ENCODE results near the gene TEDC1.

The TEDC1 gene

DNA sequence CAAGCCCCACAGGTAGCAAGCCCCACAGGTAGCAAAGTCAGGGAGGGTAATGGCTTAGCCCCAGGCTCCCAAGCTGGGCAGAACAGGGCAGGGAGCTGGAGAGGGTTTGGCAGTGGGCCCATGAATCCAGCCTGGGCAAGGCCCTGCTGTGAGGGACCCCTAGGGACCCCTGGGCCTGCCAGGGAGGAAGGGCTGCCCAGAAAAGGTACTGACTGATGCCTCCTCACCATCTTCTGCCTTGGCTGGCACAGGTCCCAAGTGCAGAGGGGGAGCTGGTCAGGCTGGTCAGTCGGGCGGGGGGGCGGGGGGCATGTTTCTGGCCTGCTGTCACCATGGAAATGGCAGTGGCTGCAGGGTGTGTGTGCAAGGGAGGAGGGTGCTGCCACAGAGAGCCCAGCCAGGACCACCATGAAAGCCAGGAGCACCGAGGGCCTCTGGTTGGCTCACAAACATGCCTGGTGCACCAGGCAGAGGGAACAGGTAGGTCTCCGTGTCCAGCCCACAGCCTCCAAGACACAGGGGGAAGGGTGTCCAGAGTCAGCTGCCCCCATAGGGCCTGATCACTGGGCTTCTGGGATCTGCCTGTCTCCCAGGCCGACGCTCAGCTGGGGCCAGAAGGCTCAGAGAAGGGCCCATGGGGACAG, 17.9 kb upstream of the TEDC1 start:
- no peak for DNase-seq (ENCODE audit: low read depth, low spot score)

DNA sequence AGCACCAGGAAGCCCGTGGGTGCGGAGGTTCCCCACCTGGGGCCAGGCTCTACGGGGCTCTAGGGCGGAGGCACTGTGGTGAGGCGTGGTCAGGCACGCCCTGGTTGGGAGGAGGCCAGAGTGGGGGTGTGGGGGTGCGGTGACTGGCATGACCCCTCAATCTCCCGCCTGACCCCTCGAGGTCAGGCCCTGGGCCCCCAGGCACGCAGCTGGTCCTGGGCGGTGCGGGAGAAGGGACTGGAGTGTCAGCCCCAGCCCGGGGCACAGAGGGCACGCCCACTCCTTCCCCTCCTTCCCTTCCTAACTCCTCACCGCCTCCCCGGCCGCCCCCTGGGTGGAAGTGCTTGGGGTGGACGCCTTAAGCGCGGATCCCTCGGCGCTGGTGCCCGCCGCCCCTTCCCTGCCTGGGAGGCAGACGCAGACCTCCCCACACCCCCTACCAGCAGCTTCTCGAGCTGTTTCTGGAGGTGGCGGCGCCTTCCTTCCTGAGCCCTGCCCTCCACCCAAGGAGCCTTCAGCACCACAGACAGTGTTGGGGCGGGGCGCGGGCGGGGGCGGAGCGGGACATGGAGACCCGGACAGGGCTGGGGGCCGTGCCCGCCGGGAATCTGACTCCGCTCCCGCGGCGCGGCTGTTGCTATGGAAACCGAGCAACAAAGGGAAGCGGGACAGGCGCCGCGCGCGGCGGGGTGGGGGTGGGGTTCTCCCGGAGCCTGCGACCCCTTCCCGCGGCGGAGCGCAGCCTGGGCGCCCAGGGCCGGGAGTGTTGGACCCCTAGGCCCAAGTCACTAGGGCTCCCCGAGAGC, 17.2 kb upstream of the TEDC1 start:
- no peak for DNase-seq (ENCODE audit: low read depth, low spot score)

DNA sequence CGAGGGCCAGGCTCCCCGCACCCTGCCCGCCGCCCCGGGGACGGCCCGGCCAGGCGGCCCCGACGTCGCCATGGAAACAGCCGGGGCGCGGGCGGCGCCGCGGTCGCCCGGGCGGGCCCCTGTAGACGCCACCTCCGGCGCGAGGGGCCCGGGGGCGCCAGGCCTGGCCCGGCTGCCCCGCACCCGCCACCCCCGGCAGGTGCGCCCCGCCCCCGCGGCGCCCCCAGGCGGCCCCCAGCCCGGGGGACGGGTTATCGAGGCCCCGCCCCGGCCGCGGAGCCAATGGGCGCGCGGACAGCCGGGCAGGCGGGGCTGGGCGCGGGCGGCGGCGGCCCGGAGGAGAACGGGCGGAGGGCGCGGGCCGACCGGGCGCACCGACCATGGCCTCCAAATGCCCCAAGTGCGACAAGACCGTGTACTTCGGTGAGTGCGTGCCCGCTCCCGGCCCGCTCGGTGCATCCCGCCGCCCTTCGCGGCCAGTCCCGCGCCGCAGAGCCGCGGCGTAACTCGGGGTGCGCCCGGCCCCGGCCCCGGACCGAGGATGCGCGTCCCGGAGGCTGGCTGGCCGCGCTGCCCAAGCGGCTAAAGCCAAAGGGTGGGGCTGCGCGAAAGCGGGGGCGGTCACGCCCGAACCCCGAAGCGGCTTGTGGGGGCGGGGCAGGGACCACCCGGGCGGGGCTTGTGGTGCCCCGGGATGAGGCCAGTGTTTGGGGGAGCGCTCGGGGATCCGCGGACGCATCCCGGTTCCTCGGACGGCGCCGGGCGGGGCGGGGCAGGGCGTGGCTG, 16.4 kb upstream of the TEDC1 start, which contains the start of gene CRIP2:
TSS of gene CRIP2 (plus strand) at position 339 of the 786 bp plus-strand sequence. CDS start at position 381, 42 bp downstream.
- no peak for DNase-seq (ENCODE audit: low read depth, low spot score)

DNA sequence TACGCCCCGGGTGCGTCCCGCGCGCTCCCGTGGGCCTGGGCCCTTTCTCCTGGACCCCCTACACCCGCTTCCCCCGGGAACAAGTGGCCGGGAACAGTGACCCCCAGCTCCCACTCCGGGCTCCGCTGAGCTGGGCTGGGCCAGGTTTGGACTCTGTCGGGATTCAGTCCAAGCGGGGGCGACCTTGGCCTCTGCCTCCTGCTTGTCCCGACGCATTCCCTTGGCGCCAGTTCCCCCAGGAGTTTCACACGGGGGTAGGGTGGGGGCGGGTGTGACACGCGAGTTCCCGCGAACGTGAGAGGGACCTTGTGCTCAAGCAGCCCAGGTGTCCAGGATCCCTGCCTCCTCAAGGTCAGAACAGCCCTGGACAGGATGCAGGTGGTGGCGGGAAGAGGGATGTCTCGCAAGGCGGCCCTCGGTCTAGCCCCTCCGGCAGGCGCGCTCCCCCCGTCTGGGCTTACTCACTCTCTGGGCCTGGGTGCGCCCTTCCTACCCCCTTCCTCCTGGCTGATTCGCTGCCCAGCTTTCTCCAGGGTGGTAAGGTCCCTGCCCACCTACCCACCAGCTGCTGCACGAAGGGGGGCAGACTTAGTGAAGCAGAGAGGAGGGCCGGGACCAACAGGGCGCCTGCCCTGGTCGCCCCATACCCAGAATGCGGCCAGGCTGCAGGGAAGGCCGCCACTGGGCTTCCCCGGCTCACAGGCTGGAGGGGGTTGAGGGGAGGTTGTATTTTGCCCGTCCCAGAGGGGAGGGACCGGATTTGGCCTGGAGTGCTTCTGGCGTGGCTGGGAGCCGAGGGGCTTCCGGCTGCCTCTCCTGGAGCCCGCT, 15.6 kb upstream of the TEDC1 start:
- no peak for DNase-seq (ENCODE audit: low read depth, low spot score)

DNA sequence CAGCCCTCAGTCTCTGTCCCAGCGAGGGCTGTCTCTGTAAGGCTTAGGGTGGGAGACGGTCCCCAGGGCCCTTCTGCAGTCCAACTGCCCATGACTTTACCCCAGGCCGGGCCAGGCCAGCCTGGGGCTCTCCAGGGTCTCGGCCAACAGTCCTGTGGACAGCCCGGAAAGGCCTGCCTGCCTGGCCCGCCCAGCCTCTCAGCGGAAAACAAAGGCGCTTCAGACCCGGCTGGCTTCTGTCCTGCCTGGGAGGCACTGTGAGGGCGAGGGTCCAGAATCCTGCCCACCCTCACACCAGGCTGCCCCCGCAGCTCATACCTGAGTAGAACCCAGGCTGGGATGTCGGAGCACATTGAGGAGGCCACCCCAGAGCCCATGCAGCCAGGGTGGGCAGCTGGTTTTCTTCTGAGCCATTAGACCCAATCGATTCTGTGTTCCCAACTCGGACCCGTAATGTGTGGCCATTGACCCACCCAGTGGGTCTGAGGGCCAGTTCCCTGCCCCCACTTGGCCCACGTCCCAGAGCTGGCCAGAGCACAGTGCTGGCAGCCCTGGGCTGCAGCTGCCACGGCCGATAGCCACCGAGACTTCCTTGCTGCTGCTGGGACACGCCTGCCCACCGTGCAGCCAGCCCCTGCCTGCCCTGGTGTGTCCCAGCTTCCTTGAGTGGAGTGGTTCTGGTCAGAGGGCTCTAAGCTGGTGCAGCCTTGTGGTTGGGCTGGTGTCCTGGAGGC, 14.8 kb upstream of the TEDC1 start:
- DNase-seq (ENCODE audit: low read depth, low spot score): no peak

DNA sequence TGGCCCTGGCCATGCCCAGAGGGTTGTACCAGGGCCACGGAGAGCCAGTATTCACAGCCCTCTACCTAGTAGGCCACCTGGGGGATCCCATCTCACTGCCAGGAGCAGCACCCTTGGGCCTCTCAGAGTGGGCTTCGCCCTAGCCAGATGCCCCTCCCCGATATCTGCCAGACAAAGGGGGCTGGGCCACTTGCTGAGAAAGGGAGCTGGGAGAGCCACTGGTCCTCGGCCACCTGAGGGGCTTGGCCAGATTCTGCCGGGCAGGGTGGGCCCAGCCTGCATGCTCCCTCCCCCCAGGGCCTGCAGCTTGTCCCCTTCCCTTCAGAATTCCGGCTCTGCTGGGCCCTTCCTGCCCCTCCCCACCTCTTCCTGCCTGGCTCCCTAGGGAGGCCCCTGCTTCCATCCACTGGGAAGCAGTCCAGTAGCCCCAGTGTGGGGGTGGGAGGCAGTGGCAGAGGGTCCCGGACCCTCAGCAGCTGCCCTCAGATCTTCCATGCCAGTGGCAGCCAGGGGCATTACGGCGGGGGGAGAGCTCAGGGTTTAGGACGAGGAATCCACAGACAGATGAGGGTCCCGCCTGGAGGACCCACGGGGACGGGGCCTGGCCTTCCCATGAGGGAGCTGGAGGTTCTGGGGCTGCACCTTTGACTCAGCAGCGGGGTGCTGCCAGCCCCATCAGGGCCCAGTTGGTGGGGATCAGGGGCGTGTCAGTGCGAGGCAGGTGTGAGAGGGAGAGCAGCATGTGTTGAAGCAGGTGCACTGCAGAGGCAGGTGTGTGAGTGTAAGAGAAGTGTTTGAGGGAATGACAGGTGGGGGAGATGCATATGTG, 14.0 kb upstream of the TEDC1 start:
- DNase-seq (ENCODE audit: low read depth, low spot score): no peak

DNA sequence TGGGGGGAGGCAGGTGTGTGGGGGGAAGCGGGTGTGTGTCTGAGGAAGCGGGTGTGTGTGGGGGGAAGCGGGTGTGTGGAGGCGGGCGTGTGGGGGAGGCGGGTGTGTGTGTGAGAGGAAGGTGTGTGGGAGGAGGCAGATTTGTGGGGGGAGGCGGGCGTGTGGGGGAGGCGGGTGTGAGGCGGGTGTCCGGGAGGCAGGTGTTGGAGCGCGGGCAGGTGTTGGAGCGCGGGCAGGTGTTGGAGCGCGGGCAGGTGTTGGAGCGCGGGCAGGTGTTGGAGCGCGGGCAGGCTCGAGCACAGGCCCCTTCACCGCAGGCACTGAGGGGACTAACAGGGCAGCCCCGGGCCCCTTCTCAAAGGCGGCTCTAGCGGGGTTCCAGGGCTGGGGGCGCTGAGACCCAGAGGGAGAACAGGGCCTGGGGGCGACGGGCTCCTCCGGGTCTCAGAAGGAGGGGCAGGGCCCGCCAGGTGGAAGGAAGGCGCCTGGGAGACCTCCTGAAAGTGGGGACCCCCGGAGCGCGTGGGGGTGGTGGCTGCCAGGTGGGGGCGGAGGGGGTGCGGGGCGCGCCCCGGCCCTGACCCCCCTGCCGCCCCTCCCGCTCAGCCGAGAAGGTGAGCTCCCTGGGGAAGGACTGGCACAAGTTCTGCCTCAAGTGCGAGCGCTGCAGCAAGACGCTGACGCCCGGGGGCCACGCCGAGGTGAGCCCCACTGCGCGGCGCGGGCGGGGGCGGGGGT, 13.2 kb upstream of the TEDC1 start:
- DNase-seq (ENCODE audit: low read depth, low spot score): no peak

DNA sequence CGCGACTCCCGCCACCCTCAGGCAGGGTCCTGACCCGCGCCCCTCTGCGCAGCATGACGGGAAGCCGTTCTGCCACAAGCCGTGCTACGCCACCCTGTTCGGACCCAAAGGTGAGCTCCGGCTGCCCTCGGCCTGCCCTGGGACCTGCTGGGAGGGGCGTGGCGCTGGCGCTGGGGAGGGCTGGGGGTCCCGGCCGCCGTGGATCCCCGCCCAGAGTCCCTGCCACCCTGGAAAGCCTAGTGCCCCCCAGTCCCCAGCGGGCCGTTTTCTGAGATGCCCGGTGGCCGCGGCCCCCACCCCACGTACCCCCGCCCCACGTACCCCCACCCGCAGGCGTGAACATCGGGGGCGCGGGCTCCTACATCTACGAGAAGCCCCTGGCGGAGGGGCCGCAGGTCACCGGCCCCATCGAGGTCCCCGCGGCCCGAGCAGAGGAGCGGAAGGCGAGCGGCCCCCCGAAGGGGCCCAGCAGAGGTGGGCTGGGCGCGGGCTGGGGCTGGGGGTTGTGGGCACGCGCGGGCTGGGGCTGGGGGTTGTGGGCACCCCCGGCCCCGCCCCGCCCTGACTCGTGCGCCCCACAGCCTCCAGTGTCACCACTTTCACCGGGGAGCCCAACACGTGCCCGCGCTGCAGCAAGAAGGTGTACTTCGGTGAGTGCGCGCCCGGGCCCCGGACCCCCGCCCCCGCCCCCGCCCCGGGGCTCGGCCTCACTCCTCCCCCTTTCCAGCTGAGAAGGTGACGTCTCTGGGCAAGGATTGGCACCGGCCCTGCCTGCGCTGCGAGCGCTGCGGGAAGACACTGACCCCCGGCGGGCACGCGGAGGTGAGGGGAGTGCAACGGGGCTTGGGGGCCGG, 12.4 kb upstream of the TEDC1 start:
- DNase-seq (ENCODE audit: low read depth, low spot score): no peak

DNA sequence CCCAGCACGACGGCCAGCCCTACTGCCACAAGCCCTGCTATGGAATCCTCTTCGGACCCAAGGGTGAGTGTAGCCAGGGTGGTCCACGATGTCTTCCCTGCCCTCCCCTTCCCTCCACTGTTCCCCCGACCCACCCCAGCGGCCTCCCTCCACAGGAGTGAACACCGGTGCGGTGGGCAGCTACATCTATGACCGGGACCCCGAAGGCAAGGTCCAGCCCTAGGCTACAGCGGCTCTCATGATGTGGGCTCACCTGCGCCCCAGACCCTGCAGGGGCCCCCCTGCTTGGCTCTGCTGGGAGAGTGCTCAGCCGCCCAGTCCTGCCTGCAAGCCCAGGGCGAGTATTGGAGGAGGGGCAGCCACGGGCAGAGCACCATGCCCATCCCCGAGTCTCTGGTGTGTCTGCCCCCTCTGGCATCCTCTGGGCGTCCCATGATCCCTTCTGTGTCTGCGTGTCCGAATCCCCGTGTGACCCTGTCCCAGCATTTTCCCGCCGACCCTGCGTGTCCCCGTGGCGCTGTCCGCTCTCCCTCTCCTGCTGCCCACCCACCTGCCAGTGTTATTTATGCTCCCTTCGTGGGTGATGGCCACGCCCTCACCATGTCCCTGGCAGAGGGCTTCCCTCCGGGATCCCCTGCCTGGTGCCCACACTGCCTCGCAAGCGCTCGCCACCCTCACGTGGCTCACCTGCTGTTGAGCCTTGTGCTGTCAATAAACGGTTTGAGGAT, 11.5 kb upstream of the TEDC1 start:
- no peak for DNase-seq (ENCODE audit: low read depth, low spot score)

DNA sequence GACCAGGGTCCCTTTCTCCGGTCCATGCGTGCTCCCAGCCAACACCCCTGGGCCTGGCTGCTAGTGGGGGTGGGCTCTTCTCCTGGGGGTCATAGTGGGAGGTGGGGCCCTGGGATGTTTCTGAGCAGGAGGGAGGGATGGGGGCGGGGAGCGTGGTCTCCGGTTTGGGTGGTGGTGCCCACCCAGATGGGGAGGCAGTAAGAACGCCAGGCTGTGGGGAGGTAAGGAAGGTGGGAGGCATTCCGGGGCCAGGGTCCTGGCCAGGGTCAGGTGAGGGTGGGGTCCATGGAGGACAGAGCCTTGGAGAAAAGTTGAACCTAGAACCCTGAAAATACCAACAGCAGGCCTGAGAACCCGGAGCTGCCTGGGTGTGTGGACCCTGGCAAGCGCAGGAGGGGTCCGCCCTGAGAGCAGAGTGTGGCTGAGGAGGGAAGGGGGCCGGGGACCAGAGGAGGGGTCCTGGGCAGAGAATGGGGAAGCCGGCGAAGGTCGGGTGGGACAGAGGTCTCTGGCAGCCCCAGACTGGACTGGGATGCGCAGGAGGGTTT, 10.8 kb upstream of the TEDC1 start:
- no peak for DNase-seq (ENCODE audit: low read depth, low spot score)

DNA sequence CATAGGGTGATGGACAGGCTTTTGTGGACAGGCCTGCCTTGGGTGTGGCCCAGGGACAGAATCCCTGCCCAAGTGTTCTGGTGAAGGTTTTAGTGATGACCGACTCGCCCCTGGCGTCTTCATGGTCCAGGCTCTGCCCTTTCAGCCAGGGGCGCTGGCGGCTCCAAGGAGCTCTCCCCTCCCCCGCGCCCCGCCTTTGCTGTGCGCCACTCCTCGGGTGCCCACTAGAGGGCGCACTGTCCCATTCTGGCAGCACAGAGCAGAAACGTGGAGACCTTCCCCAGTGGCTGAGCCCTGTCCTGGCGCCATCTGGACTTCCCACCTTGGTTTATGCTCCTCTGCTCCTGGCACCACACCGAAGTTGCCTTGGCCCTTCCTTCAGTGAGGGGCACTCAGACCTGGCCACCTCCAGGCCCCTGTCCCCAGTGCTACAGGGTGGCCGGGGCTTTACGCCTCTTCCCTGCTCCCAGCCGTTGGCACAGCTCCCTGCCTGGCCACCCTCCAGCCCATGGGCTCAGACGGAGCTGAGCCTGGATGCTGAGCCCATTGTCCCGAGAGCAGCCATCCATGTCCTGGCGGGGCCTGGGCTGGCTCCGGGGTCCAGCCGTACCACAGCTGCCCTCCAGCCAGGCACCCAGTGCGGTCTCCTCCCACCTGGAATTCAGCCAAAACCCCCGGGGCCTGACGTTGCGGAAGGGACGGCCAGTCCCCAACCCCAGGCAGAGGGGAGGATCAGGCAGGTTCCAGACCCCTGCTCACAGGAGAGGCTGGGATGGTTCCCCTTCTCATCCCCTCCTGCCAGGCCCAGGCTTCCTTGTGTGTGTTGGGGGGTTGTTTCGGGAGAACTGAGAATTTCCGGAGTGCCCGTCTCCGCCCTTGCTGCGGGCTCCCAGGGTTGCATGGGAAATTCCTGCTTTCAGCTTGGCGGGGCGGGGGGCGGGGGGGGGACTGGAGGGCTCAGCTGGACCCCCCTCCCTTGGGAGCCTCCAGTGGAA, 9.9 kb upstream of the TEDC1 start:
- peak; percentile 62 for DNase-seq (ENCODE audit: low read depth, low spot score)

DNA sequence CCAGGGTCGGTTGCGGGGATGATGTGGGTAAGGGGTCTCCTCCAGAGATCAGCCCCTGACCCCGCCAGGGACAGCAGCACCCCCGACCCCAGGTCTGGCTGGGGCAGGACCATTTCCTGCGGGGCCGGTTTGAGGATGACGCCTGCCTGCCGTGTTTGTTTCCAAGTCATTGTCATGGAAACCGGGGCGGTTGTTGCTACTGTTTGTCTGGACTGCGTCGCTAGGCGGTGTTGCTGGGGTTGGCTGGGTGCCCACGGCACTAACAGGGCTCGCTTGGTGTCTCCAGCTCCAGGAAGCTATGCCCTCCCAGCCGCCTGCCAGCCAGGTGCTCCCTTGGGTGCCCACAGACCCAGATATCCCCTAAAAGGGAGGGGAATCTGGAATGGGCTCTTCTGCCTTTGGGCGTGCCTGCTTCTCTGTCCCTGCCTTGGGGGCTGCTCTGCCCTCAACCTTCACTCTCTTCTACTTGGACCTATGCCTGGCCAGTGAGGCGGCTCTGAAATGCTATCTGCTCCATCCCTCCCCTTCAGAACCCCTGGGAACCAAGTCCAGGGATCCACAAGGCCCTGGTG, 9.1 kb upstream of the TEDC1 start:
- peak; percentile 65 for DNase-seq (ENCODE audit: low read depth, low spot score)

DNA sequence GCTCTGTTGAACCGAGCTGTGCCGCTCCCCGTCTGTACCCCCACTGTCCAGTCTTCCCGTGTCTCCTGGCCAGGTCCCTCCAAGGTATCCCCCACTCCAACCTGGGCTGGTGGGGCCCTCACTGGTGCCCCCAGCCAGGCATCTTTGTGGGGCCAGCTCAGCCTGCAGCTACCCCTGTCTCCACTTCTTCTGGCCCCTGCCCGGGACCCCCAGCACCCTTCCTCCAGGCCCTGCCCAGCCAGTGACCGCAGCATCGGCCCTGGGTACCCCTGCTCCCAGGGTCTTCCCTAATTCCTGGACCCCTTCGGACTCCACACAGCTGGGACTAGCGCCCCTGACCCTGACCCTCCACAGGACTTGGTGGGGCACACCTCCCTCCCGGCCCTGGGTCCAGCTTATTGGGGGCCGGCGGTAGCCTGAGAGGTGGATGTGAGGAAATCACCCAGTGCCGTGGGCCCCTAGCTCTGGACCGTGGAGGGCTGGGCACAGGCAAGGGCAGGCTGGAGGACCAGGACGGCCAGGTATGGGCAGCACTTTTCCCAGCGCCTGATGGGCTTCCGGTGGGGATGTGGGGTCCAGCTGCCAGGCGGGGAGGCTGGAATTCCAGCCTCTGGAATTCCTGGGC, 8.4 kb upstream of the TEDC1 start:
- DNase-seq (ENCODE audit: low read depth, low spot score): no peak

DNA sequence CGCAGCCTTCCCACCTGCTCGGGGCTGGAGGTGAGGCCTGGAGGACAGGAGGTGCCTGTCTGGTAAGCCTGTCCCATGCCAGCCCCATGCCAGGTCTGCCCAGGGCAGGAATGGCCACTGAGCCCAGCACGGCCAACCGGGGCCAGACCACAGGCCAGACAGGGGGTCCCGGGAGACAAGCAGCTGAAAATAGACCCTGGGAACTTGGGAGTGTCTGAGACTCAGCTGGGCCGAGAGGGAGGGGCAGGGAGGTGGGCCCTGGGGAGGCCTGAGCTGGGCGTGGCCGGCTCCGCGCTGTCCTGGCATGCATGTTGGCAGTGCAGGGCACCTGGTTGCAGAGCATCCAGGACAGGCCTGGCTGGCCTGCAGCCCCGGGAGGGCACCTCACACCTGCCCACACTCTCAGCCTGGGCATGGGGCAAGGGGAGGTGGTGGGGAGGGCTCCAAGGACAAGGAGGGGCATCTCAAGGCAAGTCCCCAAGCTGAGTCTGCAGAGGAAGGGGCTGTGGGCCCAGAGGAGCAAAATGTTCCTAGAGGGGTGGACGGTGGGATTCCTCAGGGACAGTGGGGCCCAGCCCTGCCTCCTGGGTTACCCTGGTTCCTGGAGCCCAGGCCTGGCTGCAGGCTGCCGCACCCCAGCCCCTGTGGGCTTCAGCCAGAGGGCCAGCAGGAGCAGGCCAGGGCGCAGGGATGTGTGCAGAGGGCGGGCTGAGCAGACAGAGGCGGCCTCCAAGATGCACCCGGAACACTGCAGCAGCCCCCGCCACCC, 7.6 kb upstream of the TEDC1 start:
- no peak for DNase-seq (ENCODE audit: low read depth, low spot score)

All from brain pericyte (primary cell).